CD1c-positive myeloid dendritic cell (primary cell): ENCODE data around the gene GRAMD2B.
A peak's percentile ranks its signal among the peaks of the same experiment; 100 is the strongest.

Experiments
- DNase-seq: peaks from one replicate; pipeline ENCODE4 v3.0.0-alpha.2; 2016; ENCODE audit errors: extremely low spot score

GRAMD2B gene

GRCh38 chr5:126477294-126478117 is 54.3 kb downstream of the GRAMD2B start:
- DNase-seq, result no peak

DNA sequence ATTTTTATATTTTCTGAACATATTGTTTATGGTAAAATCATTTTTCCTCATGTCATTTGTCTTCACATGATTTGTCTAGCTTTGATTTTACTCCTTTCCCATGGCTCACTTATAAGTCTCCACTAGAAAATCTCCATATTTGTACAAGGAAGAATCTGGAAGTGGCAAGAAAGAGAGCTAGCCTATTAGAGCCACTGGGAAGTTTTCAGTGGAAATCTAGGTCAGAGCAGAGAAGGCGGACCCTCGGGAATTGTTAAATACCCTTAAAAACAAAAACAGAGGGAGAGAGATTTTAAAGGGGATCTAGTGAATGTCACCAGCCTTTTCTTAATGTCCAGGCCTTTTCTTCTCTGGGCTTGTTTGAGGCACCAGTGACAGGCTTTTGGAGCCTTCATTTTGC is 56.6 kb downstream of the GRAMD2B start:
- DNase-seq, result no peak

GRCh38 chr5:126480824-126481223 is 57.6 kb downstream of the GRAMD2B start:
- no peak for DNase-seq

DNA sequence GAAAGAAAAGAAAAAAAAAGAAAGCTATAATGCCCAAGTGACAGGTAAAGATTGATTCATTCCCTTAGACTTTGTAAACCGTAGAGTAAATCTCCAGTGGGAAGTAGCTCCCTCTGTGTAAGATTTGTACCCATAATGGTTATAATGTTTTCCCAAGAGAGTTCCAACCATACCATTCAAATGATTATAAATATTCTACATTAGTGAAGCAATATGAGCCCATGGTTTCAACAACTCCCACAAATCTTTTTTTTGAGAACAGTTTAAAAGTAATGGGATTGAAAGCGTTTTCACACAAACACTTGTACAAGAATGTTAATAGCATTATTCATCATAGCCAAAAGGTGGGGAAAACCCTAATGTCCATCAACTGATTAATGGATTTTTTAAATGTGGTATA is 58.0 kb downstream of the GRAMD2B start:
- no peak for DNase-seq

- DNase-seq, result no peak
Measured at GRCh38 chr5:126482591-126482990, 59.4 kb downstream of the GRAMD2B start.

- DNase-seq, result no peak
Measured at GRCh38 chr5:126483156-126483555, 59.9 kb downstream of the GRAMD2B start.

GRCh38 chr5:126484253-126484652 is 61.0 kb downstream of the GRAMD2B start:
- no peak for DNase-seq

DNA sequence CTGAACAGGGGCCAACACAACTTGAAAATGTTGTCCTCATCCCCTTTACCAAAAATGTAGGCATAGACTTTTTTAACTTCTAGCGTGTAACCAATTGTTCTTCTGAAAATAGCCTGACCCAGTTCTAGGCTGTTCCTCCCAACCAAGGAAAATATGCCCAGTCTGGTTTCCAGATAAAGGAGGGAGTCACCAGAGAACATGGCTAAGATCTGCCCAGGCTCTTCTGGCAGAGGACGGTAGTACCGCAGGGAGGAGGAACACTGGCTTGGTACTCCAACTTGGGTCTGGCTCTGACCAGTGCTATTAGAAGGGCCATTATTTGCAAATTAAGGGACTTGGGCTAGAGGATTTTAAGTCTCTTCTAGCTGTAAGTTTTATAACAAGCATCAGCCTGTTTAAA is 63.1 kb downstream of the GRAMD2B start:
- DNase-seq, result no peak

DNA sequence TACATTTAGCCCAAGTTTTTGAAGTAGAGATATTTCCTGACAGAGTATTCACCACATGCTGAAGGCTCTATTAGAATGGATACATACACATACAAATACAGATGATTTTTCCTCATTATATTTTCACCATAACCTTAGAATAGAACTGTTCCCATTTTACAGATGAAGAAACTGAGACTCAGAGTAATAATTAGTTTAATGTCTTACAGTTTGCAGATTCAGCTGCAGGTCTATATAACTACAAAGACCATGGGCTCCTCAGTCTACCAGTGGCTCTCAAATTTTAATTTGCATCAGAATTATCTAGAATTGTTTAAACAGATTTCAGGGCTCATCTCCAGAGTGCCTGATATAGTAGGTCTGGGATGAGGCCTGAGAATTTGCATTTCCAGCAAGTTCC is 64.4 kb downstream of the GRAMD2B start:
- DNase-seq, result no peak

GRCh38 chr5:126488443-126489065 is 65.3 kb downstream of the GRAMD2B start:
- DNase-seq, result no peak

DNA sequence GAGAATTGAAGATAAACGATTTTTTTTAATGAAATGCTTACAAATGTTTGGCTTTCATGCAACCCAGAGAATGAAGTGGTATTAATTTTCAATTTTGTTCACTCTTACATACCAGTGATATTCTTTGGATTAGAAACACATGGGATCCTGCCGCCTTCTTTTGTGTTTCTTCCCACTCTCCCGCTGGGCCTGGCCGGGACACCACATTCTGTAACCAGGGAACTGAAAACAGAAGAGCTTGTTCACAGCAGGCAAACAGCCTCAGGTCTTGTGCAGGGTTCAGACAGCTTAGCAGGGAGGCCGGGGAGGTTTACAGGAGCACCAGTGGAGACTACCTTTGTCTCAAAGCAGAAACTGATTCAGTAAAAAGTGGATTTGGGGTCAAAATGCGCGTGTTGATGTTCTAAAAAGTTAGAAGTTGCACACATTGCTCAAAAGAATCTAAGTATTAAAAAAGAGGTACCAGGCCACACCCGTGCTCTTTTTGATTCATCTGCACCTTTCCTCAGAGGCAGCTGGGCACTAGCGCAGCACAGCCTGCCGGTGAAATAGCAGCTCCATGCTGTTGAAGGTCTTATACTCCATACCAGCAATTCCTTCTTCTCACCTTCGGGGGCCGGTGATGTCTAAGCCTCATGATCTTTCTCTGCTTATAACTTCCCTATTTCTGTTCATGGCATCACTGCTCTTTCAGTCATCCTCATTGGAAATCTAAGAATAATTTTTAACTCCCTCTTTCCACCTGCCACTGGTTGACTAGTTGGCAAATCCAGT is 67.1 kb downstream of the GRAMD2B start:
- no peak for DNase-seq

DNA sequence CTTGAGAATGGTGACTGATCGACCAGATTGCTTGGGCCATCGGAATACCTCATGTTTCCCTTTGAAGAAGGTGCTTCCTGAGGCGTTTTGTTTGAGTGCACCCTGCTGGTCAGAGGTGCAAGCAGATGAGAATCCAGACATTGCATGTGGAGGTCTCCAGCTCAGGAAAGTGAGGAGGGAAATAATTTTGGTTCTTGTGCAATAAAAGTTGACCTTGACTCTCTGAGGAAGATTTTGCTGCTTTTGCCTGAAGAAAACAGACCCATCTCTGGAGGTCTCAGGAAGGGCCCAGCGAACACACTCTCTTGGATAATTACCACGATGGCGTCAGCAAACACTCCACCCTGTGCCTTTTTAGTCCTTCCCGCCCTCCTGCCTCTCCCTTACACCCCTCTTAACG is 69.7 kb downstream of the GRAMD2B start:
- DNase-seq, result no peak

- no peak for DNase-seq
Measured at GRCh38 chr5:126494393-126494792, 71.2 kb downstream of the GRAMD2B start.

GRCh38 chr5:126497506-126497905 is 74.3 kb downstream of the GRAMD2B start:
- no peak for DNase-seq

DNA sequence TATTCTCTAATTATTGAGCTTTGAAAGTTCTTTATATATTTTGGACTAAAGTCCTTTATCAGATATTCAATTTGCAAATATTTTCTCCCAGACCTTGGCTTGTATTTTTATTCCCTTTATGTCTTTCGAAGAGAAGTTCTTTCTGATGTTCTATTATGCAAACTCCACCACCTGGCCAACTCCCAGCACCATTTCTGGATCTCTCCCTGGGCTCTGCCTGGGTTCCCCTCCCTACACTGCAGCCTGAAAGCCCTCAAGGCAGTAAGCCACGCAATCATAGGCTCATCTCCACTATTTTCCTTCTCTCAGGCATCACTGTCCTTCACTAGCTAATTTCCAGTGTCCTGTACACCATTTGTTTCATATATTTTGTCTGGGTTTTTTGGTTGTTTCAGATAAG is 76.1 kb downstream of the GRAMD2B start:
- DNase-seq, result no peak

DNA sequence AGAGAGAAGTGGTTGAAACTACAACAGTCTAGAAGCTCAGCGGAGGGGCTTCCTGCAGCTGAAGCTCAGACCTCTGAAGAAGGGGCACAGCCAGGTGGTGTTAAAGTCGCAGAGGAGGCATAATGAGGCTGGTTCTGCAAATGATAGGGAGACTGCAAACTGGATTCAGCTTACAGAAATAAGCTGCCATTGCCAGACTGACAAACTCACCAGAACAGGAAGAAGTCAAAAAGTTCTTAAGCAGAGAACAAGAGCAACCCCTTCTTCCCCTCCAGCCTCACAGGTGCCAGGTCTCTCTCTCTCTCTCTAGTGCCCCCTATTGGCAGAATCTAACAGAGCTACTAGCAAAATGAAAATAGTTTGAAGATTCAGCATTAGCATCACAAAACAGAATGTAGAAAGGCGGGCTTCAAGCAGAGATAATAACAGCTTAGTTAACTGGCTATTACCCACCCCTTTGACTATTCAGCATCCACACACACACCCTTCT is 76.7 kb downstream of the GRAMD2B start:
- peak; percentile 45 for DNase-seq

DNA sequence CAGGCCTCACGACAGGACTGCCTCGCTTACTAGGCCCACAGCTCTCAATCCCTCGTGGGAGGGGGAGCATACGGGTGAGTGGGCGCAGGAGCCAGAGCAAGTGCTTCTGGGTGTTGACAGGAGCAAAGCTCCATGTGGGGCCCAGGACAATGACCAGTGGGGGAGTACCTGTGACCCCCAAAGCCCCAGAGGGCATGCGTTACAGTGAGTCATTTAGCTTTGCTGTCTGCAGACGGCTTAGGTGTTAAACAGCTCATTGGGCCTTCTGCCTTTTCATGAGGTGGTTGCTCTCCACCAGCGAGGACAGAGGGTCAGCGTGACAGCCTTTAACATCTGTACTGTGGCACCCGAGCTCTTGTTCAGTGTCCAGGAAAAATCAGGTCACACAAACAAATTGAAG is 78.2 kb downstream of the GRAMD2B start:
- no peak for DNase-seq

GRCh38 chr5:126503602-126504104 is 80.4 kb downstream of the GRAMD2B start:
- no peak for DNase-seq

DNA sequence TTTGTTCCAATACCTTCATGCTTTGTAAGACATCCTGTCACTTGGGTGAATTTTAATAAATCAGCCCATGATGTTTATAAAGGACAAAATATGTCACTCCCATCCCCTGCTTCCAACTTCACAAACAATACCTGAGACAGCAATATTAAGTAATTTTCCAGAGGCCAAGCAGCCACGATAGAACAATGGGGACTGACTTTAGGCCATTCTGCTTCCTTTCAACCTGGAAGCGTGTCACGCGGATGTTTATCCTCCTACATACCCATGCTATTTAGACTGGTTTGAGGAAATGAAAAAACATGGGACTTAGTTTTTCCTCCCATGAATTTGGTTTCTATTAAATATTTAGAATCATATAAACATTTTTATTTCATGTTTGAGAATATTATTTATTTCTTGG is 82.9 kb downstream of the GRAMD2B start:
- no peak for DNase-seq

DNA sequence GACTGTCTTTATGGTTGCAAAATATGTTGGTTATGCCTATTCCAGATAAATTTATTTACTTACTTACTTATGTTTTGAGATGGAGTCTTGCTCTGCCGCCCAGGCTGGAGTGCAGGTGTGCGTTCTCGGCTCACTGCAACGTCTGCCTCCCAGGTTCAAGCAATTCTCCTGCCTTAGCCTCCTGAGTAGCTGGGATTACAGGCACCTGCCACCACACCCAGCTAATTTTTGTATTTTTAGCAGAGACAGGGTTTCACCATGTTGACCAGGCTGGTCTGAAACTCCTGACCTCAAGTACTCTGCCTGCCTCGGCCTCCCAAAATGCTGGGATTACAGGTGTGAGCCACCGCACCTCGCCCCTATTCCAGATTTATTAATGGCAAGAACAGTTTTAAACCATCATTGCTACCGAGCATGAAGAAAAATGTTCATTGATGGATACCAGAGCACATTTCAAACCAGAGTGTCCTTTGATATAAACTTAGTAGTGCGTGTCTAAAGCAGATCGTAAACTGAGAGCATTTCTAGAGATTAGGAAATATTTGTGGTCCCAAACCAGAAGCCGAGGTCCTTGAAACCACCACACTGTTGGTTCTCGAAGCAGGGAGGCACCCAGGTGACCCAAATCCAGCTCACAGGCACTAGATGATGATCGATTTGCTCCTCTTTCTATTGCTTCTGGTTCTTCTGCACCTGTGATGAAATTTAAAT is 85.2 kb downstream of the GRAMD2B start:
- DNase-seq, result no peak

- DNase-seq, result peak; percentile 25
Measured at GRCh38 chr5:126508962-126509279, 85.7 kb downstream of the GRAMD2B start.

DNA sequence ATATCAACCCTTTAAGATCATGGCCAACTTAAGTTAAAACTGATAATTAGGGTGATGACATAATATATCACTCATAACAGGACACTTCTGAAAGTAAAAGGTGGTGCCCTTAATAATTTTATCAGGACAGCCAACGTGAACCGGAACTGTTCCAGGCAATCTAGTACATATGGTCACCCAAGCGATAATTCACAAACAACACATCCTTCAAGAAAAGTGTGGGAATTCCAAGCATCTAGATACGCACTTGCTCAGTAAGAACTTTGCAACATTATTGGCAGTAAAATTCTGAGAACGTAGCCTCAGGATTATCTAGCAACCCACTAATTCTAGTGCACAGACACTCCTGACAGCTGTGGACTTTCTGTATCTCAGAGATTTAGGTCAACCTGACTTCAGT is 86.1 kb downstream of the GRAMD2B start:
- no peak for DNase-seq
